ENCODE data around the gene NUTM2G.
"Not testable (repeated sequence)": the region's sequence is repeated elsewhere in the genome, so short reads cannot be mapped to it uniquely, and the experiment has no call there.

GRCh38 chr9:96983496-96984122 is 55.0 kb downstream of the NUTM2G start:
- not testable (repeated sequence) for TF ChIP-seq CTCF, POLR2A, EP300 (IDR thresholded peaks at IDR 0.05)

Data from stomach (tissue), 4 donors.